SK-N-MC (cell line): ENCODE results near the gene RBBP7.

Experiments
- EZH2 ChIP-seq: fragments of 200-600 bp; sonication (generic); IDR thresholded peaks from one replicate; pipeline ENCODE4 v1.6.1; 2017; ENCODE audit warnings: antibody characterized with exemption
- POLR2AphosphoS5 ChIP-seq: IDR thresholded peaks from 2 replicates; pipeline ENCODE4 v1.6.1; 2012; ENCODE audit warnings: mild to moderate bottlenecking, low read depth, low read length, borderline replicate concordance

DNA sequence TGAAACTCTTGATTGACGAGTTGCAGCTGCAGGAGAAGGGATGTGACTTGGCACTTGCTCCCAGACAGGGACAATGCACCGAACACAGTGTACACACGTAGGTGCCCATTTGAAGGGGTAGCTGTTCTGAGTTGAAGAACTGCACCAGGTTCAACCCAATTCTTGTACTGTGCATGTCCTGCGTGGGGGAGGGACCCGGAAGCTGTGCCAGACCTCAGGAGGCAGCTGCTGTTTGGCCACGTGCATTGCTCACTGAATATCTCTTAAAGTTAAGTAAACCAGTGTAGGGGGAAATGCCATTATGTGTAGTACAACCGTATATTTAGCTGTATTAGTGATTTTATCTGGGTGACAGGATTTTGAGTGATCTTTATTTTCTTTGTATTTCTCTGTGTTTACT lies 12.0 kb upstream of the RBBP7 start:
- TF ChIP-seq POLR2AphosphoS5 (no peak), EZH2 (no peak)
